ENCODE data around the gene ADGRB3.

The ADGRB3 gene

DNA sequence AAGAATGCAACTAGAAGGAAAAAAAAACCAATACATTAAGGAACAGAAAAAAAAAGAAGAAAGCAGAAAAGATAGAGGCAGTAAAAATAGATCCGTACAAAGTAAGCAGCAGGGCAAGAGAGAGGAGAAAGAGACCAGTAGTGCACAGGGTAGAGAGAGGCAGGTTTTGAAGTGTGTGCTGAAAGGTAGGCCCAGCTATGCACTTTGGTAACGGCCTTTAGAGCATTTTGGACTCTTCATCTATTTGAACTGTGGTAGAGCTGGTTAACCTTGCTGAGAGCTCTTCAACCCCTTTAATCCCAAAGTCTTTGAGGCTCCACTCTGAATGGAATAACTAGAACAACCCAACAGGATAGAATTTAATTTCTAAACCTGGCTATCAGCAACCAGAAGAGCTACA lies 45.2 kb downstream of the ADGRB3 start:
- TF ChIP-seq CEBPB (IDR thresholded peaks at IDR 0.05) (no peak), TEAD4 (IDR thresholded peaks at IDR 0.05) (no peak), ZBTB7A (IDR thresholded peaks at IDR 0.05; ENCODE audit: low read depth) (no peak), RAD21 (IDR thresholded peaks at IDR 0.05; ENCODE audit: low read depth) (no peak), EP300 (IDR thresholded peaks at IDR 0.05; ENCODE audit: borderline replicate concordance) (no peak)

DNA sequence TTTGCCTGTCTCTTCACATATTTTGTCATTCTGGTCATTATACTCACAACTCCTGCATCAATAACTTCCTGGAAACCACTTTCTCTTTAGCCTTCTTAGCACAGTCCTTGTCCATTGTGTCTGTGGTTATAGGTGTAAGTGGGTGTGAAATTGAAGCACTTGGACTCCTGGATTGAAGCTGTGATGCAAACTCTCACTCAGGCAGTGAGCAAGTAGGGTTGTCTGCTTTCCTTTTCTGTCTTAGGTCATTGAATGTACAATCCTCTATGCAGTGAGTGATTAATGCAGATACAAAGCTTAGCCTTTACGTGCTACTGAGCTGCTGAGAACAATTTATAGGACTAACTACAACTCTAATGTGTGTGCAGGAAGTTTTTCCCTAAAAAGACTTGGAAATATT lies 54.8 kb downstream of the ADGRB3 start:
- TF ChIP-seq ZBTB7A (IDR thresholded peaks at IDR 0.05; ENCODE audit: low read depth) (no peak), EGR1 (IDR thresholded peaks at IDR 0.05) (no peak), TCF12 (IDR thresholded peaks at IDR 0.05; ENCODE audit: low read depth) (no peak), NFIC (IDR thresholded peaks at IDR 0.05) (no peak), RAD21 (IDR thresholded peaks at IDR 0.05; ENCODE audit: low read depth) (no peak), YY1 (IDR thresholded peaks at IDR 0.05; ENCODE audit: low read depth) (no peak), CEBPB (IDR thresholded peaks at IDR 0.05) (no peak), FOXM1 (IDR thresholded peaks at IDR 0.05; ENCODE audit: borderline replicate concordance, low read depth) (no peak), EP300 (IDR thresholded peaks at IDR 0.05; ENCODE audit: borderline replicate concordance) (no peak), TEAD4 (IDR thresholded peaks at IDR 0.05) (no peak), TAF1 (IDR thresholded peaks at IDR 0.05; ENCODE audit: low read depth) (no peak), CREB1 (IDR thresholded peaks at IDR 0.05; ENCODE audit: low read depth) (no peak)
- TF ChIP-seq, protein P1, sequence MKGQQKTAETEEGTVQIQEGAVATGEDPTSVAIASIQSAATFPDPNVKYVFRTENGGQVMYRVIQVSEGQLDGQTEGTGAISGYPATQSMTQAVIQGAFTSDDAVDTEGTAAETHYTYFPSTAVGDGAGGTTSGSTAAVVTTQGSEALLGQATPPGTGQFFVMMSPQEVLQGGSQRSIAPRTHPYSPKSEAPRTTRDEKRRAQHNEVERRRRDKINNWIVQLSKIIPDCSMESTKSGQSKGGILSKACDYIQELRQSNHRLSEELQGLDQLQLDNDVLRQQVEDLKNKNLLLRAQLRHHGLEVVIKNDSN (IDR thresholded peaks at IDR 0.05) = no peak
- TF ChIP-seq, protein P2, sequence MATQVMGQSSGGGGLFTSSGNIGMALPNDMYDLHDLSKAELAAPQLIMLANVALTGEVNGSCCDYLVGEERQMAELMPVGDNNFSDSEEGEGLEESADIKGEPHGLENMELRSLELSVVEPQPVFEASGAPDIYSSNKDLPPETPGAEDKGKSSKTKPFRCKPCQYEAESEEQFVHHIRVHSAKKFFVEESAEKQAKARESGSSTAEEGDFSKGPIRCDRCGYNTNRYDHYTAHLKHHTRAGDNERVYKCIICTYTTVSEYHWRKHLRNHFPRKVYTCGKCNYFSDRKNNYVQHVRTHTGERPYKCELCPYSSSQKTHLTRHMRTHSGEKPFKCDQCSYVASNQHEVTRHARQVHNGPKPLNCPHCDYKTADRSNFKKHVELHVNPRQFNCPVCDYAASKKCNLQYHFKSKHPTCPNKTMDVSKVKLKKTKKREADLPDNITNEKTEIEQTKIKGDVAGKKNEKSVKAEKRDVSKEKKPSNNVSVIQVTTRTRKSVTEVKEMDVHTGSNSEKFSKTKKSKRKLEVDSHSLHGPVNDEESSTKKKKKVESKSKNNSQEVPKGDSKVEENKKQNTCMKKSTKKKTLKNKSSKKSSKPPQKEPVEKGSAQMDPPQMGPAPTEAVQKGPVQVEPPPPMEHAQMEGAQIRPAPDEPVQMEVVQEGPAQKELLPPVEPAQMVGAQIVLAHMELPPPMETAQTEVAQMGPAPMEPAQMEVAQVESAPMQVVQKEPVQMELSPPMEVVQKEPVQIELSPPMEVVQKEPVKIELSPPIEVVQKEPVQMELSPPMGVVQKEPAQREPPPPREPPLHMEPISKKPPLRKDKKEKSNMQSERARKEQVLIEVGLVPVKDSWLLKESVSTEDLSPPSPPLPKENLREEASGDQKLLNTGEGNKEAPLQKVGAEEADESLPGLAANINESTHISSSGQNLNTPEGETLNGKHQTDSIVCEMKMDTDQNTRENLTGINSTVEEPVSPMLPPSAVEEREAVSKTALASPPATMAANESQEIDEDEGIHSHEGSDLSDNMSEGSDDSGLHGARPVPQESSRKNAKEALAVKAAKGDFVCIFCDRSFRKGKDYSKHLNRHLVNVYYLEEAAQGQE (IDR thresholded peaks at IDR 0.05; ENCODE audit: low read depth) = no peak
- TF ChIP-seq, protein P3, sequence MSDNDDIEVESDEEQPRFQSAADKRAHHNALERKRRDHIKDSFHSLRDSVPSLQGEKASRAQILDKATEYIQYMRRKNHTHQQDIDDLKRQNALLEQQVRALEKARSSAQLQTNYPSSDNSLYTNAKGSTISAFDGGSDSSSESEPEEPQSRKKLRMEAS (IDR thresholded peaks at IDR 0.05) = no peak

DNA sequence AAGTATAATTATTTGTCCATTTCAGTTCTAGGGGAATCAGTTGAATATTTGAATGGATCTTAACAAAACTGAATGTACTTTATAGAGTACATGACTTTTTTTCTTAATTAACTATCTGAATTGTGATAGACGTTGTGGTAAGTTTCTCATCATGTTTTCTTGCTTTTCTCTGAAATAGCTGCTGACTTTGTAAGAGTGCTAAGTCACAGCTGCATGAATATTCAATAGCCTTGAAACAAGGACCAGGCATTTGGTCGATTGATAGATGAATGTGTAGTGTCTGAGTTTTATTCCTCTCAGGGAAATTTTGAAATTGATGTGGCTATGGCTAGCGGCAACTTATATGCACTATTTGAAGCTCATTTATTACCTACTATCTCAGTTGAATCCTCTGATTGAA lies 56.0 kb downstream of the ADGRB3 start:
- TF ChIP-seq RAD21 (IDR thresholded peaks at IDR 0.05; ENCODE audit: low read depth) (no peak), FOXM1 (IDR thresholded peaks at IDR 0.05; ENCODE audit: borderline replicate concordance, low read depth) (no peak), CREB1 (IDR thresholded peaks at IDR 0.05; ENCODE audit: low read depth) (no peak), EGR1 (IDR thresholded peaks at IDR 0.05) (no peak), TEAD4 (IDR thresholded peaks at IDR 0.05) (no peak), TCF12 (IDR thresholded peaks at IDR 0.05; ENCODE audit: low read depth) (no peak), NFIC (IDR thresholded peaks at IDR 0.05) (no peak), ZBTB7A (IDR thresholded peaks at IDR 0.05; ENCODE audit: low read depth) (no peak), CEBPB (IDR thresholded peaks at IDR 0.05) (no peak), EP300 (IDR thresholded peaks at IDR 0.05; ENCODE audit: borderline replicate concordance) (no peak), YY1 (IDR thresholded peaks at IDR 0.05; ENCODE audit: low read depth) (no peak)
- TF ChIP-seq, protein P2 (IDR thresholded peaks at IDR 0.05; ENCODE audit: low read depth) = no peak
- TF ChIP-seq, protein P3 (IDR thresholded peaks at IDR 0.05) = no peak
- TF ChIP-seq, protein P1 (IDR thresholded peaks at IDR 0.05) = no peak

DNA sequence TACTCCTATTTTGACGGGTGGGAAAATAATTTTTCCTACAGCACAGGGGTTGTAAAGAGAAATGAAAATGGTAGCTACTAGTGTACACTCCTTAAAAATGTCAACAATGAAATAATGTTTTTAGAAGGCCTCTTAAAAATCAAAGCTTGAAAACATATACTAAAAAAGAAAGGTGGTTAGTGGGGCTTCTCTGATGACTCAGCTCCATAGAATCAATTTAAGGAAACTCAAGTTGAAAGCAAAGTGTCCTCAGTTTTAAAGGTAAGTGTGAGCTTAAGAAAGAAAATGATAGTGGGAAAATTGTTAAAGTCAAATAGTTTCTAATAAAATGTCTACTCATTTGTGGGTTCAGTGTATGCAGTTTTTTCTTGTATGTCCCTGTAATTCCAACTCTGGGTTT lies 58.2 kb downstream of the ADGRB3 start:
- TF ChIP-seq RAD21 (IDR thresholded peaks at IDR 0.05; ENCODE audit: low read depth) = no peak
- no peak for TF ChIP-seq CEBPB (IDR thresholded peaks at IDR 0.05)
- TF ChIP-seq, protein P2 (IDR thresholded peaks at IDR 0.05; ENCODE audit: low read depth) = no peak

DNA sequence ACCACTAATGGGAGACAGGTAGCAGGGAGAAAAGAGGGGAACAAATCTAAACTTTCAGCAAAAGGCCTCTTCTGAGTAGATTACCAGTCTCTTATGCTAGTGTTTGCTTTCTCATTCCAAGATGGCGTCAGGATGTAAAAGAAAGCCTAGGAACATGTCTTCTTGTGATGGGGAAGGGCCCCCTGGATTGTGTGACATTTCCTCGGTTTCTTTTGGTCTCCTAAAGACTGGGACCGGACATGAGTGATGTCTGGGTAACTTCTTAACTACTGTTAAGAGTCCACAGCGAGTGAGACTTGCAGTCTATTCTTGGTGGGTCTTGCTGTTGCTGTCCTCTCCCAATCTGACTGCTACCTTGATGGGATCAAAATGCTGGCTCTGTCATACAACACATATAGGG lies 60.3 kb downstream of the ADGRB3 start:
- TF ChIP-seq NFIC (IDR thresholded peaks at IDR 0.05) = no peak
- no peak for TF ChIP-seq FOXM1 (IDR thresholded peaks at IDR 0.05; ENCODE audit: borderline replicate concordance, low read depth)
- TF ChIP-seq EGR1 (IDR thresholded peaks at IDR 0.05) = no peak
- no peak for TF ChIP-seq RAD21 (IDR thresholded peaks at IDR 0.05; ENCODE audit: low read depth)
- TF ChIP-seq, protein P3 (IDR thresholded peaks at IDR 0.05) = no peak
- no peak for TF ChIP-seq EP300 (IDR thresholded peaks at IDR 0.05; ENCODE audit: borderline replicate concordance)
- TF ChIP-seq, protein P1 (IDR thresholded peaks at IDR 0.05) = no peak
- no peak for TF ChIP-seq CEBPB (IDR thresholded peaks at IDR 0.05)
- TF ChIP-seq, protein P2 (IDR thresholded peaks at IDR 0.05; ENCODE audit: low read depth) = no peak
- no peak for TF ChIP-seq TAF1 (IDR thresholded peaks at IDR 0.05; ENCODE audit: low read depth)
- TF ChIP-seq TEAD4 (IDR thresholded peaks at IDR 0.05) = no peak
- no peak for TF ChIP-seq ZBTB7A (IDR thresholded peaks at IDR 0.05; ENCODE audit: low read depth)
- TF ChIP-seq YY1 (IDR thresholded peaks at IDR 0.05; ENCODE audit: low read depth) = no peak
- no peak for TF ChIP-seq TCF12 (IDR thresholded peaks at IDR 0.05; ENCODE audit: low read depth)
- TF ChIP-seq CREB1 (IDR thresholded peaks at IDR 0.05; ENCODE audit: low read depth) = no peak

Measured in Ishikawa (cell line).